HG03521 (cell line): ENCODE data around the gene GALNT8.
"Not testable (repeated sequence)": the region's sequence is repeated elsewhere in the genome, so short reads cannot be mapped to it uniquely, and the experiment has no call there.

Experiments
- ATAC-seq: cut with Tn5 transposase; IDR thresholded peaks from one replicate; pipeline ENCODE4 v1.9.1; 2021; ENCODE audit warnings: mild to moderate bottlenecking, moderate library complexity; ENCODE audit not compliant: unreplicated experiment

Gene GALNT8

GRCh38 chr12:4743046-4743445, 22.8 kb downstream of the GALNT8 start:
- ATAC-seq, result no peak

GRCh38 chr12:4744709-4745108, 24.5 kb downstream of the GALNT8 start:
- no peak for ATAC-seq

GRCh38 chr12:4745249-4745648, 25.0 kb downstream of the GALNT8 start:
- no peak for ATAC-seq

- not testable (repeated sequence) for ATAC-seq
Observed at GRCh38 chr12:4751654-4752053, 31.5 kb downstream of the GALNT8 start.

GRCh38 chr12:4762773-4763172, 42.6 kb downstream of the GALNT8 start:
- ATAC-seq, result no peak

GRCh38 chr12:4763549-4763948, 43.3 kb downstream of the GALNT8 start:
- ATAC-seq, result no peak

GRCh38 chr12:4766445-4766844, 46.2 kb downstream of the GALNT8 start:
- ATAC-seq, result no peak

- no peak for ATAC-seq
Observed at GRCh38 chr12:4767186-4767585, 47.0 kb downstream of the GALNT8 start.

GRCh38 chr12:4768341-4768740, 48.1 kb downstream of the GALNT8 start:
- ATAC-seq, result no peak

- no peak for ATAC-seq
Observed at GRCh38 chr12:4769073-4769472, 48.9 kb downstream of the GALNT8 start.

- no peak for ATAC-seq
Observed at GRCh38 chr12:4771172-4771959, 51.2 kb downstream of the GALNT8 start.

GRCh38 chr12:4771960-4772566, 51.9 kb downstream of the GALNT8 start:
- no peak for ATAC-seq

- ATAC-seq, result no peak
Observed at GRCh38 chr12:4775936-4776335, 55.7 kb downstream of the GALNT8 start.

- no peak for ATAC-seq
Observed at GRCh38 chr12:4779749-4780148, 59.5 kb downstream of the GALNT8 start.

- ATAC-seq, result no peak
Observed at GRCh38 chr12:4780641-4781611, 60.7 kb downstream of the GALNT8 start.

GRCh38 chr12:4784404-4785054, 64.3 kb downstream of the GALNT8 start:
- ATAC-seq, result no peak

GRCh38 chr12:4786795-4787194, 66.6 kb downstream of the GALNT8 start:
- ATAC-seq, result no peak

- no peak for ATAC-seq
Observed at GRCh38 chr12:4787965-4788364, 67.8 kb downstream of the GALNT8 start.

- ATAC-seq, result no peak
Observed at GRCh38 chr12:4789776-4790175, 69.6 kb downstream of the GALNT8 start.

GRCh38 chr12:4791497-4791896, 71.3 kb downstream of the GALNT8 start:
- ATAC-seq, result no peak

- ATAC-seq, result no peak
Observed at GRCh38 chr12:4794491-4794890, 74.3 kb downstream of the GALNT8 start.
